HG02885 (cell line): ENCODE data around the gene MOBP.
"Not testable (repeated sequence)": the region's sequence is repeated elsewhere in the genome, so short reads cannot be mapped to it uniquely, and the experiment has no call there.

Source experiments
- ATAC-seq: cut with Tn5 transposase; IDR thresholded peaks from one replicate; pipeline ENCODE4 v1.9.1; 2021; ENCODE audit warnings: mild to moderate bottlenecking; ENCODE audit not compliant: unreplicated experiment, poor library complexity

The MOBP gene, protein sequence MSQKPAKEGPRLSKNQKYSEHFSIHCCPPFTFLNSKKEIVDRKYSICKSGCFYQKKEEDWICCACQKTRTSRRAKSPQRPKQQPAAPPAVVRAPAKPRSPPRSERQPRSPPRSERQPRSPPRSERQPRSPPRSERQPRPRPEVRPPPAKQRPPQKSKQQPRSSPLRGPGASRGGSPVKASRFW

GRCh38 chr3:39467394-39468107 lies at the start of gene MOBP:
Gene MOBP (plus strand): TSS chr3:39467680. CDS start chr3:39502070, 34,390 bp downstream.
- ATAC-seq = no peak

DNA sequence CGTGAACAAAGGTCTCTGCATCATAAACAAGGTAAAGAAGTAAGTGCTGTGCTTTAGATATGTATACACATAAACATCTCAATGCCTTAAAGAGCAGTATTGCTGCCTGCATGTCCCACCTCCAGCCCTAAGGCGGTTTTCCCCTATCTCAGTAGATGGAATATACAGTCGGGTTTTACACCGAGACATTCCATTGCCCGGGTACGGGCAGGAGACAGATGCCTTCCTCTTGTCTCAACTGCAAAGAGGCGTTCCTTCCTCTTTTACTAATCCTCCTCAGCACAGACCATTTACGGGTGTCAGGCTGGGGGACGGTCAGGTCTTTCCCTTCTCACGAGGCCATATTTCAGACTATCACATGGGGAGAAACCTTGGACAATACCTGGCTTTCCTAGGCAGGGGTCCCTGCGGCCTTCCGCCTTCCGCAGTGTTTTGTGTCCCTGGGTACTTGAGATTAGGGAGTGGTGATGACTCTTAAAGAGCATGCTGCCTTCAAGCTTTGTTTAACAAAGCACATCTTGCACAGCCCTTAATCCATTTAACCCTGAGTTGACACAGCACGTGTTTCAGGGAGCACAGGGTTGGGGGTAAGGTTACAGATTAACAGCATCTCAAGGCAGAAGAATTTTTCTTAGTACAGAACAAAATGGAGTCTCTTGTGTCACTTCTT lies 48.8 kb upstream of the MOBP start:
- not testable (repeated sequence) for ATAC-seq

- ATAC-seq = no peak
Observed at GRCh38 chr3:39419742-39420315, 47.7 kb upstream of the MOBP start.

- no peak for ATAC-seq
Observed at GRCh38 chr3:39420543-39420942, 46.9 kb upstream of the MOBP start.

DNA sequence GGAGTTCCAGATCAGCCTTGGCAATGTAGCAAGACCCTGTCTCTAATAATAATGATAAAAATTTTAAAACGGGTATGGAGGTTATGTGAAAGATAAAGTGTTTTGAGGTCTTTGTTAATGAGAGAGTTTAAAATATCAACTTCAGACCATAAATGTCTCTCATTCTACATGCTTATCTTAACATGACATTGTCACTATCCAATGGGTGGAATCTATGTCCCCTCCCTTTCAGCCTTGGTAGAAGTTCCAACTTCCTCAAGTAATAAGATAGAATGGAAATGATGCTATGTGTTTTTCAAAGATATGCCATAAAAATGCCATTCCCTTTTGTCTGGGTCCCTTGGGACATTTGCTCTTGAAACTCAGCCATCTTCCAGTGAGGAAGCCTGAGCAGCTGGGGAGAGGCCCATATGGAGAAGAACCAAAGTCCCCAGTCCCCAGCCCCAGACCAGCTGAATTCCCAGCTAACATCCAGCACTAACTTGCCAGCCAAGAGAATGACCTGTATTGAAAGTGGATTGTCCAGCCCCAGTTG lies 44.0 kb upstream of the MOBP start:
- no peak for ATAC-seq

DNA sequence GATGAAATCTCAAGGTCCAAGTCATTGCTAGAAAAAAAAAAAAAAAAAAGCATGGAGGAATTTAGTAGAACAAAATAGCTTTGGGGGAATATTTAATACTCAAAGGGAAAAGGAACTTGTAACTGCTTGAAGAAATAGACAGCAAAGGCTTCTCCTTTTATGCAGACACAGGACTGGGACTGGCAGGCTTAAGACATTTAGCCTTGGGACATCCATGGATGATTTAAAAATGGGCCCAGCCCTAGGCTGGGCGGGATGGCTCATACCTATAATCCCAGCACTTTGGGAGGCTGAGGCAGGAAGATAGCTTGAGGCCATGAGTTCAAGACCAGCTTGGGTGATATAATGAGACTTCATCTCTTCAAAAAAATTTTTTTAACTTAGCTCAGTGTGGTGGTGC lies 41.2 kb upstream of the MOBP start:
- no peak for ATAC-seq

- ATAC-seq = no peak
Observed at GRCh38 chr3:39427506-39427905, 40.0 kb upstream of the MOBP start.

GRCh38 chr3:39428745-39429201 lies 38.7 kb upstream of the MOBP start:
- ATAC-seq = no peak

DNA sequence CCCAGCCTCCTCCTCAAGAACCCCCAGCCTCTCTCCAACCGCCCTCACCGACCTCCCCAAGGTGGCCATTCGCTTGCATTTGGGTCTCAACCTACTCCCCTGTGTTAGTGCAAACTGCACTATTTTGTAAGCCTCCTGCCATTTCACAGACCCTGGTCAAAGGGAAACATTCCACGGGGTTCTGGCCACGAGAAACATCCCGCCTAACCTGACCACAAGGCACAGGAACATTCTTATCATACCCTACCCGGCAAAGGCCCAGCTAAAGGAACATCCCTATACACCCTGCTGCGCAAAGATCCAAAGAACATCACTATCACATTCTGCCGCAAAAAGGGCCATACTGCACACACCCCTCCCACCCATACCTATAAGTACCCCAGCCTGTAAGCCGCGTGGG lies 38.0 kb upstream of the MOBP start:
- no peak for ATAC-seq

DNA sequence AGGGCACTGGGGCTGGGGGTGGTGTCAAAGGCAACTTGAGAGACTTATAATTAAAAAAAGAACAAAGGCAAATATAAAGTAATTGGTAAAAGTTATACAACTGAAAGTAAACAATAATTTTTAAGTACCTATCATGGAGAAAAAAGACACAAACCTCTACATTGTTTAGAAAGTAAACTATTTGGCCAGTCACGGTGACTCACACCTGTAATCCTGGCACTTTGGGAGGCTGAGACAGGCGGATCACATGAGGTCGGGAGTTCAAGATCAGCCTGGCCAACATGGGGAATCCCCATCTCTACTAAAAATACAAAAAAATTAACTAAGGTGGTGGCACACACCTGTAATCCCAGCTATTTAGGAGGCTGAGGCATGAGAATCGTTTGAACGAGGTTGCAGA lies 35.1 kb upstream of the MOBP start:
- no peak for ATAC-seq

- no peak for ATAC-seq
Observed at GRCh38 chr3:39433642-39434041, 33.8 kb upstream of the MOBP start.

DNA sequence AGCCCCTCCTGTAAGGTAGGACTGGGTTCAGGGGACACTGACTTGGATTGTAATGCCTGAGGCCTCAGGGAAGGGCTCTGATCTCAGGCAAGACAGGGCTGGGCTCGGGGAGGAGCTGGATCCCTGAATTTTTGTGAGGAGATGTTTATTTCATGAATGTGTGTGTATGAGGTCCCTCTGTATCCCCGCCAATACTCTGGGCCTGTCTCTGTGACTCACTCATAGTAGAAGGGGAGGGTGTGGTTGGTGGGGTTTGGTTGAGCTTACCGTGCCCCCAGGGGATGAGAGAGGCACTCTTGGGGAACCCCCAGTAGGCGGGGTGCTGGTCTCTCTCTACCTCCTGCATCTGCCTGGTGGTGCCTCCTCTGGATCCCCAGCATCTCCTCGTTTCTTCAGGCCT lies 32.9 kb upstream of the MOBP start:
- peak; percentile 62 for ATAC-seq

GRCh38 chr3:39435006-39435748 lies 32.3 kb upstream of the MOBP start:
- ATAC-seq = no peak

- no peak for ATAC-seq
Observed at GRCh38 chr3:39438880-39439279, 28.6 kb upstream of the MOBP start.

- ATAC-seq = no peak
Observed at GRCh38 chr3:39440316-39440715, 27.2 kb upstream of the MOBP start.

GRCh38 chr3:39443530-39443929 lies 23.9 kb upstream of the MOBP start:
- no peak for ATAC-seq

GRCh38 chr3:39445927-39446326 lies 21.6 kb upstream of the MOBP start:
- no peak for ATAC-seq

DNA sequence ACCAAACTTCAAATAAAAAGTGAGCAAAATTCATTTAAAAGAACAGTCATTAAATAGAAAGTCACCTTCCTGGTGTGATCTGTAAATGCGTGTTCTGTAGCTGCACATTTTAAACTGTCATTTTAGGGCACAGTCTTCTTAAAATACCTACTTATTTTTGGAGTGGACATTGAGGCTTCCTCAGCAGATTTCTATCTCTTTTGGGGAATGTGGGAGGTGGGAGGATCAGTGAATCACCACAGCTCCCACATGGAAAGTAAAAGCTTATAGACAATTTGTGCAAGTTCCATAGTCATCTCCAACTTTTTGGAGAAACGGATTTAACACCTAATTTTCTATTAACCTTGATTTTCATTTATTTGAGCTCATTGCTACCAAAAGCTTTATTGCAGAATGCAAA lies 21.0 kb upstream of the MOBP start:
- ATAC-seq = no peak

GRCh38 chr3:39447637-39448483 lies 19.6 kb upstream of the MOBP start:
- ATAC-seq = peak; percentile 93
